Right lobe of liver (tissue), 4 donors: ENCODE measurements around the gene NLRC5.

Source experiments
- CTCF ChIP-seq, 4 donors: fragments of 200-600 bp in 3 of 4; fragments of 450-650 bp in 1 of 4; IDR thresholded peaks; one replicate each; pipeline versions ENCODE4 v1.5.1 to v1.8.0; 2016 to 2022; ENCODE audit warnings: antibody characterized with exemption in 4 of 4, mild to moderate bottlenecking in 2 of 4
- POLR2A ChIP-seq: fragments of 450-650 bp; IDR thresholded peaks from one replicate; pipeline ENCODE4 v1.6.1; 2017; ENCODE audit warnings: antibody characterized with exemption, mild to moderate bottlenecking
- donor health status: DM: no; HTN: no; CAD: no.
- donor health status: DM: no; HTN: no; CAD: no.
- donor health status: DM: no; HTN: yes; CAD: no.

- TF ChIP-seq CTCF (IDR thresholded peaks at IDR 0.05), result no peak
- no peak for TF ChIP-seq POLR2A
Observed at GRCh38 chr16:56960681-56961281, 28.6 kb upstream of the NLRC5 start.
